Esophagus (tissue), 2 donors: ENCODE data around the gene WIPF3. TPM values are rescaled to one million over a fixed set of nuclear protein-coding genes. Genes with fewer than 3 reads are reported as not detected.

ENCODE experiments used
- H3K27ac ChIP-seq, 2 donors: one replicate each; pipeline ENCODE4 v1.5.1; 2013; ENCODE audit warnings: low read depth in 2 of 2, mild to moderate bottlenecking in 2 of 2, inconsistent platforms in 1 of 2, low read length in 1 of 2, moderate library complexity in 1 of 2
- H3K27me3 ChIP-seq, 2 donors: one replicate each; pipeline ENCODE4 v1.6.1; 2013; ENCODE audit warnings: low read length in 2 of 2, control low read depth in 1 of 2, mild to moderate bottlenecking in 1 of 2; ENCODE audit not compliant: insufficient read depth in 2 of 2, control insufficient read depth in 1 of 2
- H3K36me3 ChIP-seq, 2 donors: one replicate each; pipeline ENCODE4 v1.6.1; 2013; ENCODE audit warnings: low read length in 1 of 2; ENCODE audit not compliant: control insufficient read depth in 2 of 2, insufficient read depth in 2 of 2
- H3K4me1 ChIP-seq, 2 donors: one replicate each; pipeline ENCODE4 v1.6.1; 2013; ENCODE audit warnings: low read length in 1 of 2; ENCODE audit not compliant: control insufficient read depth in 2 of 2, insufficient read depth in 2 of 2
- H3K4me3 ChIP-seq, 2 donors: one replicate each; pipeline ENCODE4 v1.5.1; 2013; ENCODE audit warnings: low read length in 2 of 2, mild to moderate bottlenecking in 2 of 2, low read depth in 1 of 2, moderate library complexity in 1 of 2
- H3K9me3 ChIP-seq, 2 donors: one replicate each; pipeline ENCODE4 v1.6.1; 2013; ENCODE audit warnings: mild to moderate bottlenecking in 2 of 2, low read depth in 1 of 2, low read length in 1 of 2, moderate library complexity in 1 of 2; ENCODE audit not compliant: control insufficient read depth in 2 of 2, insufficient read depth in 1 of 2
- WGBS, 2 donors: extraction: QIAGEN DNeasy Blood & Tissue Kit; methylation state at CpG; one replicate each; pipeline ENCODE4 v1.1.7; 2013; 5-methylcytosine and 5-hydroxymethylcytosine counted together
- polyA plus RNA-seq, 2 donors: library from polyadenylated mRNA; stranded (reverse); fragments of 200-250 nt; gene quantifications; one replicate each; pipeline ENCODE4 v1.2.3, GENCODE V29; 2013
- donor health status: healthy with polysubstance abuse.
- donor health status: Bipolar disorder and iron deficiency.

Gene WIPF3
- polyA plus RNA-seq, 2 donors: 0.56 to 1.2 TPM

DNA sequence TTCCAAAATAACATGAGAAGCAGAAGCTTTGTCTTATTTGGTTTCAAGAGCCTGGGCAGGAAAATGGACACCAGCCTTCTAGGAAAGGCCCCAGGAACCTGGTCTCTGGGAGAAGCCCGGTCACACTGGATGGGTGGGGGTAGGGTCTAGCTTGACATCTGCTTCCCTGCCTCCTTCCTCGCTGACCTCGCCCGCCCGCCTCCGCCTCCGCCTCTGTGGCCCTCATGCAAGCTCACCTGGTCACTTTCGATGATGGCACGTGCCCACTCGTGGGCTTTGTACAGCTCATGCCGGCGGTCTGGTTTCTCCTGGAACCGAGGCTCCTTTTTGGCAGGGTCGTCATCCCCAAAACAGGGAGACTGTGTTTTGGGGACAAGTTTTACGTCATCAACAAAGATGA is 119.9 kb downstream of the WIPF3 start:
- no peak overlapping the region for H3K4me3 ChIP-seq
- H3K27me3 ChIP-seq: no peaks in the 10 kb centered on the region
- H3K36me3 ChIP-seq: peaks cover 0 to 5% of the 10 kb centered on the region in 2 donors
- no peak overlapping the region for H3K27ac ChIP-seq
- WGBS, 2 donors: 93 to 95% methylated on average over 15 of the region's 15 CpGs
- H3K4me1 ChIP-seq: no peaks in the 10 kb centered on the region
- no peaks in the 10 kb centered on the region for H3K9me3 ChIP-seq

- WGBS, 2 donors: 70 to 71% methylated on average over 5 of the region's 5 CpGs
- H3K36me3 ChIP-seq: peaks cover 0 to 5% of the 10 kb centered on the region in 2 donors
- H3K4me3 ChIP-seq: no peak overlapping the region
- no peaks in the 10 kb centered on the region for H3K9me3 ChIP-seq
- H3K27me3 ChIP-seq: no peaks in the 10 kb centered on the region
- no peaks in the 10 kb centered on the region for H3K4me1 ChIP-seq
- no peak overlapping the region for H3K27ac ChIP-seq
Observed at GRCh38 chr7:29926741-29927140, 120.4 kb downstream of the WIPF3 start.

GRCh38 chr7:29929018-29929807 is 122.9 kb downstream of the WIPF3 start:
- Histone ChIP-seq H3K4me3 (no peak overlapping the region), H3K9me3 (no peaks in the 10 kb centered on the region), H3K27ac (no peak overlapping the region), H3K27me3 (no peaks in the 10 kb centered on the region), H3K36me3 (peaks cover 0 to 2% of the 10 kb centered on the region in 2 donors), H3K4me1 (no peaks in the 10 kb centered on the region)
- 87 to 91% methylated on average over 17 of the region's 17 CpGs for WGBS, 2 donors

GRCh38 chr7:29935111-29935510 is 128.8 kb downstream of the WIPF3 start:
- WGBS, 2 donors: 87 to 90% methylated on average over 2 of the region's 2 CpGs
- Histone ChIP-seq H3K4me1 (no peaks in the 10 kb centered on the region), H3K4me3 (no peak overlapping the region), H3K27me3 (no peaks in the 10 kb centered on the region), H3K36me3 (peaks cover 0 to 3% of the 10 kb centered on the region in 2 donors), H3K9me3 (no peaks in the 10 kb centered on the region), H3K27ac (no peak overlapping the region)

DNA sequence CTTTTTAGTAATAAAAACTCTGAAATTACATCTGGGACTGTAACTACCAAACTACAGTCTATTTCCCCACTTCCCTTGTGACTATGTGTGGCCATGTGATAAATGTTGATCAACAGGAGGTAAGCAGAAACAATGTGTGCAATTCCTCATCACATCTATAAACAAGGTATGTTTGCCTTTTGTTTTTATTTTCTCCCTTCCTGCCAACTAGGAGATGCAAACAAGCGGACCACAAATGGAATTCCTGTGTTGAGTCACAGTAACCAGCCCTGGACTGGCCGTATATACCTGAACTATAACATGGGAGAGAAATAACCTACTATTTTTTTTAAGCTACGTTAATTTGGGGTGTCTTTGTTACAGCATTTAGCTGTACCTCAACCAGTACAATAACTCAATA is 130.8 kb downstream of the WIPF3 start:
- no peaks in the 10 kb centered on the region for H3K9me3 ChIP-seq
- peaks cover 3% of the 10 kb centered on the region in 2 donors for H3K36me3 ChIP-seq
- 89 to 94% methylated on average over 3 of the region's 3 CpGs for WGBS, 2 donors
- H3K4me3 ChIP-seq: no peak overlapping the region
- H3K27ac ChIP-seq: no peak overlapping the region
- H3K27me3 ChIP-seq: no peaks in the 10 kb centered on the region
- H3K4me1 ChIP-seq: no peaks in the 10 kb centered on the region

DNA sequence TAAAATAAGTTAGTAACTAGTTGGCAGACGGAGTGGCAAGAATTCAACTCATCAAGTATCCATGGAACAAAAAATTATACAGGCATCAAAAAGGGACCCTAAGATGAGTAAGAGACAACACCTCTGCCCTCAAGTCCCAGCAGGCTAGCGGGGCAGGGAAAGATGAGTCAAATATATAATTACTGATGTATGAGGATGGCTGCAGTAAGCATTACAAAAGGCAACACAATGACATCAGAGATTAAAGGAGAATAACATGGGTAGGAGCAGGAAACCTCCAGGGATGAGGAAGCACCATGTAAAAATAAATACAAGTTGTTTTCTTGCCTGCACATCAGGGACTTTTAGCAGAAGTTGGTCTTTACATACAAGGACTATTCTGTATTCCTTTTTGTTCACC is 133.9 kb downstream of the WIPF3 start:
- Histone ChIP-seq H3K27me3 (no peaks in the 10 kb centered on the region), H3K9me3 (no peaks in the 10 kb centered on the region), H3K4me1 (peaks cover 0 to 3% of the 10 kb centered on the region in 2 donors), H3K36me3 (peaks cover 10 to 13% of the 10 kb centered on the region in 2 donors), H3K4me3 (no peak overlapping the region), H3K27ac (no peak overlapping the region)
- 88% methylated on average over 2 of the region's 2 CpGs for WGBS, 2 donors

DNA sequence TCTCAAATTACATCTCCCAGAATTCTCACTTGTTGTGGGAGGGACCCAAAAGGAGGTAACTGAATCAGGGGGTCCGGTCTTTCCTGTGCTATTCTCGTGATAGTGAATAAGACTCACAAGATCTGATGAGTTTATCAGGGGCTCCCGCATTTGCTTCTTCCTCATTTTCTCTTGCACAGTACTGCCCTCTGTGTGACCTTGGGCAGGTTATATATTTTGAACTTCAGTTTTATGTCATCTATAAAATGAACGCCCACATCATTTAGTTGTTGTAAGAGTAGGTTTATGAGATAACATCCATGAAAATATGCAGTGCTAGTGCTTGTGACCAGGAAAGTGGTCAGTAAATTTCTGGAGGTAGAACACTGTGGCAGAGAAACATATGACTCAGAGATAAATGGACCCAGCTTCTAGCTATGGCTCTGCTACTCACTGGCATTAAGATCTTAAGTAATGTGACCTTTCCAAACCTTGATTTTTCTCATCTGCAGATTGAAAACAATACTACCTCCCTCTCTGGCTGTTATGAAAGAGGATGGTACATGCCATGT is 139.0 kb downstream of the WIPF3 start:
- peaks cover 12 to 13% of the 10 kb centered on the region in 2 donors for H3K36me3 ChIP-seq
- H3K27me3 ChIP-seq: no peaks in the 10 kb centered on the region
- 95 to 97% methylated on average over 4 of the region's 4 CpGs for WGBS, 2 donors
- peaks cover 0 to 3% of the 10 kb centered on the region in 2 donors for H3K4me1 ChIP-seq
- no peak overlapping the region for H3K27ac ChIP-seq
- no peak overlapping the region for H3K4me3 ChIP-seq
- H3K9me3 ChIP-seq: no peaks in the 10 kb centered on the region

- Histone ChIP-seq H3K27ac (no peak overlapping the region), H3K9me3 (no peaks in the 10 kb centered on the region), H3K27me3 (no peaks in the 10 kb centered on the region), H3K36me3 (peaks cover 11 to 16% of the 10 kb centered on the region in 2 donors), H3K4me1 (peaks cover 0 to 3% of the 10 kb centered on the region in 2 donors), H3K4me3 (no peak overlapping the region)
- 74 to 81% methylated on average over 5 of the region's 5 CpGs for WGBS, 2 donors
Observed at GRCh38 chr7:29946428-29947186, 140.3 kb downstream of the WIPF3 start.

DNA sequence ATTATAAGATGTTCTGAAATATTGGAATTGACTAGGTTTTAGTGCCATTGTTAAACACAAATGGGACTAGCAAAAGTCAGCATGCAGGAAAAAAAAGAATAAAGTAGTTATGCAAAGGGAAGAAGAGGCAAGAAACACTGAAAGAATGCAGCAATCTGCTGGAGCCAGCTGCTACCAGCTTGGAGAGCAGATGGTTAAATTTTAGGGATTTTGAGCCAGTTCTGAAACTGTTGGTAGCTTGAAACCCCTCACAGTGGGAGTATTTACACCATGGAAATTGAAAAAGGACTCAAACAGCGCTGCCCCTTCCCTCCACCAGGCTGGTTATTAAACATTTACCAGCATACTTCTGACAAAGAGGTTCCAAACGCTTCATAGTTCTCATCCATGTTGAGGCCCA is 142.3 kb downstream of the WIPF3 start:
- no peak overlapping the region for H3K4me3 ChIP-seq
- no peaks in the 10 kb centered on the region for H3K4me1 ChIP-seq
- H3K9me3 ChIP-seq: no peaks in the 10 kb centered on the region
- H3K36me3 ChIP-seq: peaks cover 3 to 12% of the 10 kb centered on the region in 2 donors
- no peaks in the 10 kb centered on the region for H3K27me3 ChIP-seq
- WGBS, 2 donors: 77 to 81% methylated on average over 2 of the region's 2 CpGs
- no peak overlapping the region for H3K27ac ChIP-seq
